ENCODE data around the gene SMYD2. TPM values are rescaled to one million over a fixed set of nuclear protein-coding genes. Genes with fewer than 3 reads are reported as not detected.

SMYD2 gene
- total and polyA plus RNA-seq, 2 donors = 39.9 to 45.0 TPM

GRCh38 chr1:214295934-214296333 is 15.0 kb downstream of the SMYD2 start:
- WGBS = 88% methylated on average over 4 of the region's 4 CpGs
- no peak overlapping the region for H3K27ac ChIP-seq (ENCODE audit: low read depth in 1 of 2, low read length in 1 of 2)
- no peak for DNase-seq (ENCODE audit: low read depth in 6 of 9, low spot score in 9 of 9)

GRCh38 chr1:214296860-214297745 is 16.1 kb downstream of the SMYD2 start:
- peaks cover under 1 to 2% of the 10 kb centered on the region in 2 donors for H3K4me1 ChIP-seq (ENCODE audit: control insufficient read depth in 2 of 2, insufficient read depth in 2 of 2, low read length in 2 of 2)
- no peaks in the 10 kb centered on the region for H3K27me3 ChIP-seq (ENCODE audit: control insufficient read depth in 2 of 2, insufficient read depth in 1 of 2, low read length in 1 of 2)
- no peak overlapping the region for H3K27ac ChIP-seq (ENCODE audit: low read depth in 1 of 2, low read length in 1 of 2)
- H3K9me3 ChIP-seq (ENCODE audit: control insufficient read depth in 2 of 2, insufficient read depth in 1 of 2, low read length in 1 of 2) = no peaks in the 10 kb centered on the region
- 96% methylated on average over 9 of the region's 9 CpGs for WGBS
- H3K4me3 ChIP-seq (ENCODE audit: low read length in 2 of 2) = no peak overlapping the region
- no peaks in the 10 kb centered on the region for H3K36me3 ChIP-seq (ENCODE audit: control insufficient read depth in 2 of 2, insufficient read depth in 2 of 2, low read length in 1 of 2)
- no peak for DNase-seq (ENCODE audit: low read depth in 6 of 9, low spot score in 9 of 9)

More at GRCh38 chr1:214295934-214296333, 15.0 kb downstream of the SMYD2 start:
- no peaks in the 10 kb centered on the region for H3K36me3 ChIP-seq (ENCODE audit: control insufficient read depth in 2 of 2, insufficient read depth in 2 of 2, low read length in 1 of 2)
- H3K4me1 ChIP-seq (ENCODE audit: control insufficient read depth in 2 of 2, insufficient read depth in 2 of 2, low read length in 2 of 2) = peaks cover 0 to 2% of the 10 kb centered on the region in 2 donors
- H3K9me3 ChIP-seq (ENCODE audit: control insufficient read depth in 2 of 2, insufficient read depth in 1 of 2, low read length in 1 of 2) = no peaks in the 10 kb centered on the region
- H3K27me3 ChIP-seq (ENCODE audit: control insufficient read depth in 2 of 2, insufficient read depth in 1 of 2, low read length in 1 of 2) = no peaks in the 10 kb centered on the region
- H3K4me3 ChIP-seq (ENCODE audit: low read length in 2 of 2) = no peak overlapping the region

- 98% methylated on average over 9 of the region's 9 CpGs for WGBS
- no peak for DNase-seq (ENCODE audit: low read depth in 6 of 9, low spot score in 9 of 9)
- H3K27ac ChIP-seq (ENCODE audit: low read depth in 1 of 2, low read length in 1 of 2) = no peak overlapping the region
- H3K4me3 ChIP-seq (ENCODE audit: low read length in 2 of 2) = no peak overlapping the region
- H3K27me3 ChIP-seq (ENCODE audit: control insufficient read depth in 2 of 2, insufficient read depth in 1 of 2, low read length in 1 of 2) = no peaks in the 10 kb centered on the region
- no peaks in the 10 kb centered on the region for H3K36me3 ChIP-seq (ENCODE audit: control insufficient read depth in 2 of 2, insufficient read depth in 2 of 2, low read length in 1 of 2)
- no peaks in the 10 kb centered on the region for H3K9me3 ChIP-seq (ENCODE audit: control insufficient read depth in 2 of 2, insufficient read depth in 1 of 2, low read length in 1 of 2)
- H3K4me1 ChIP-seq (ENCODE audit: control insufficient read depth in 2 of 2, insufficient read depth in 2 of 2, low read length in 2 of 2) = peaks cover 2 to 4% of the 10 kb centered on the region in 2 donors
Observed at GRCh38 chr1:214300149-214300780, 19.3 kb downstream of the SMYD2 start.

- no peak overlapping the region for H3K4me3 ChIP-seq (ENCODE audit: low read length in 2 of 2)
- H3K27ac ChIP-seq (ENCODE audit: low read depth in 1 of 2, low read length in 1 of 2) = no peak overlapping the region
- no peaks in the 10 kb centered on the region for H3K36me3 ChIP-seq (ENCODE audit: control insufficient read depth in 2 of 2, insufficient read depth in 2 of 2, low read length in 1 of 2)
- H3K27me3 ChIP-seq (ENCODE audit: control insufficient read depth in 2 of 2, insufficient read depth in 1 of 2, low read length in 1 of 2) = no peaks in the 10 kb centered on the region
- DNase-seq (ENCODE audit: low read depth in 6 of 9, low spot score in 9 of 9) = no peak
- H3K4me1 ChIP-seq (ENCODE audit: control insufficient read depth in 2 of 2, insufficient read depth in 2 of 2, low read length in 2 of 2) = peaks cover 0 to 4% of the 10 kb centered on the region in 2 donors
- no peaks in the 10 kb centered on the region for H3K9me3 ChIP-seq (ENCODE audit: control insufficient read depth in 2 of 2, insufficient read depth in 1 of 2, low read length in 1 of 2)
Observed at GRCh38 chr1:214301526-214301925, 20.6 kb downstream of the SMYD2 start.

GRCh38 chr1:214303141-214303930 is 22.4 kb downstream of the SMYD2 start:
- Histone ChIP-seq H3K9me3 (ENCODE audit: control insufficient read depth in 2 of 2, insufficient read depth in 1 of 2, low read length in 1 of 2) (no peaks in the 10 kb centered on the region), H3K4me3 (ENCODE audit: low read length in 2 of 2) (no peak overlapping the region), H3K27me3 (ENCODE audit: control insufficient read depth in 2 of 2, insufficient read depth in 1 of 2, low read length in 1 of 2) (no peaks in the 10 kb centered on the region), H3K36me3 (ENCODE audit: control insufficient read depth in 2 of 2, insufficient read depth in 2 of 2, low read length in 1 of 2) (no peaks in the 10 kb centered on the region), H3K27ac (ENCODE audit: low read depth in 1 of 2, low read length in 1 of 2) (no peak overlapping the region), H3K4me1 (ENCODE audit: control insufficient read depth in 2 of 2, insufficient read depth in 2 of 2, low read length in 2 of 2) (peaks cover 0 to 4% of the 10 kb centered on the region in 2 donors)
- 90% methylated on average over 25 of the region's 25 CpGs for WGBS
- DNase-seq (ENCODE audit: low read depth in 6 of 9, low spot score in 9 of 9) = no peak

- Histone ChIP-seq H3K36me3 (ENCODE audit: control insufficient read depth in 2 of 2, insufficient read depth in 2 of 2, low read length in 1 of 2) (no peaks in the 10 kb centered on the region), H3K9me3 (ENCODE audit: control insufficient read depth in 2 of 2, insufficient read depth in 1 of 2, low read length in 1 of 2) (no peaks in the 10 kb centered on the region), H3K4me1 (ENCODE audit: control insufficient read depth in 2 of 2, insufficient read depth in 2 of 2, low read length in 2 of 2) (peaks cover 0 to 4% of the 10 kb centered on the region in 2 donors), H3K4me3 (ENCODE audit: low read length in 2 of 2) (no peak overlapping the region), H3K27ac (ENCODE audit: low read depth in 1 of 2, low read length in 1 of 2) (no peak overlapping the region), H3K27me3 (ENCODE audit: control insufficient read depth in 2 of 2, insufficient read depth in 1 of 2, low read length in 1 of 2) (no peaks in the 10 kb centered on the region)
- DNase-seq (ENCODE audit: low read depth in 6 of 9, low spot score in 9 of 9) = no peak
- 98% methylated on average over 9 of the region's 9 CpGs for WGBS
Observed at GRCh38 chr1:214305164-214305751, 24.3 kb downstream of the SMYD2 start.

- H3K4me1 ChIP-seq (ENCODE audit: control insufficient read depth in 2 of 2, insufficient read depth in 2 of 2, low read length in 2 of 2) = peaks cover 0 to 4% of the 10 kb centered on the region in 2 donors
- no peak overlapping the region for H3K4me3 ChIP-seq (ENCODE audit: low read length in 2 of 2)
- H3K36me3 ChIP-seq (ENCODE audit: control insufficient read depth in 2 of 2, insufficient read depth in 2 of 2, low read length in 1 of 2) = no peaks in the 10 kb centered on the region
- no peak overlapping the region for H3K27ac ChIP-seq (ENCODE audit: low read depth in 1 of 2, low read length in 1 of 2)
- WGBS = 98% methylated on average over 6 of the region's 6 CpGs
- H3K27me3 ChIP-seq (ENCODE audit: control insufficient read depth in 2 of 2, insufficient read depth in 1 of 2, low read length in 1 of 2) = no peaks in the 10 kb centered on the region
- DNase-seq (ENCODE audit: low read depth in 6 of 9, low spot score in 9 of 9) = no peak
- H3K9me3 ChIP-seq (ENCODE audit: control insufficient read depth in 2 of 2, insufficient read depth in 1 of 2, low read length in 1 of 2) = no peaks in the 10 kb centered on the region
Observed at GRCh38 chr1:214306269-214306668, 25.3 kb downstream of the SMYD2 start.

- no peak for DNase-seq (ENCODE audit: low read depth in 6 of 9, low spot score in 9 of 9)
- H3K4me1 ChIP-seq (ENCODE audit: control insufficient read depth in 2 of 2, insufficient read depth in 2 of 2, low read length in 2 of 2) = no peaks in the 10 kb centered on the region
- H3K36me3 ChIP-seq (ENCODE audit: control insufficient read depth in 2 of 2, insufficient read depth in 2 of 2, low read length in 1 of 2) = peaks cover 0 to 2% of the 10 kb centered on the region in 2 donors
- H3K27ac ChIP-seq (ENCODE audit: low read depth in 1 of 2, low read length in 1 of 2) = no peak overlapping the region
- no peak overlapping the region for H3K4me3 ChIP-seq (ENCODE audit: low read length in 2 of 2)
- H3K9me3 ChIP-seq (ENCODE audit: control insufficient read depth in 2 of 2, insufficient read depth in 1 of 2, low read length in 1 of 2) = no peaks in the 10 kb centered on the region
- H3K27me3 ChIP-seq (ENCODE audit: control insufficient read depth in 2 of 2, insufficient read depth in 1 of 2, low read length in 1 of 2) = no peaks in the 10 kb centered on the region
- 78% methylated on average over 3 of the region's 3 CpGs for WGBS
Observed at GRCh38 chr1:214310010-214310409, 29.1 kb downstream of the SMYD2 start.
